ENCODE results near the gene PLEKHG4B. TPM values are rescaled to one million over a fixed set of nuclear protein-coding genes. Genes with fewer than 3 reads are reported as not detected.

The PLEKHG4B gene
- total and polyA plus RNA-seq, 2 of the 8 experiments (the other 6 are each of a cell fraction or from before 2014, with no cell fraction given): 31.1 to 43.6 TPM

GRCh38 chr5:140443-140829 lies 48.5 kb downstream of the PLEKHG4B start:
- Histone ChIP-seq H3K4me2 (ENCODE audit: insufficient read depth in 1 of 2, low read depth in 2 of 2, low read length in 2 of 2) (no peak overlapping the region), H2BK5ac (ENCODE audit: low read depth, low read length) (no peak overlapping the region), H3K56ac (replicated peaks; ENCODE audit: insufficient read length, low read depth, low read length) (no peak overlapping the region), H3K9ac (replicated peaks in 1 of 4; ENCODE audit: extremely low read depth in 1 of 4, low read depth in 3 of 4, low read length in 3 of 4) (no peak overlapping the region), H3K4me3 (ENCODE audit: extremely low read depth in 1 of 4, insufficient read depth in 2 of 4, low read depth in 3 of 4, low read length in 4 of 4) (no peak overlapping the region), H3K18ac (ENCODE audit: extremely low read depth, low read length) (no peak overlapping the region), H4K8ac (ENCODE audit: extremely low read depth, insufficient read depth, low read length) (no peak overlapping the region; the same call in 1 of the 2 replicates), H3K4ac (replicated peaks; ENCODE audit: insufficient read length, low read depth, low read length) (no peak overlapping the region), H3K14ac (ENCODE audit: insufficient read length) (no peak overlapping the region), H2BK15ac (ENCODE audit: low read length) (no peak overlapping the region), H3K23me2 (ENCODE audit: low read depth, low read length) (0 out of 2 replicates have a peak, but pooled peaks cover 3% of the 10 kb centered on the region), H3K79me2 (ENCODE audit: control insufficient read depth in 1 of 2, insufficient read depth in 2 of 2, low read length in 2 of 2) (peaks cover 0 to 19% of the 10 kb centered on the region in 2 experiments; a peak in 3 of 4 replicates), H3K9me3 (ENCODE audit: insufficient read depth in 2 of 2, low read depth in 1 of 2, low read length in 1 of 2) (peaks cover 0 to 4% of the 10 kb centered on the region in 2 experiments; a peak in 1 of 4 replicates), H2BK120ac (replicated peaks; ENCODE audit: low read depth, low read length) (no peak overlapping the region), H3K36me3 (ENCODE audit: control insufficient read depth in 2 of 4, insufficient read depth in 4 of 4, low read length in 3 of 4) (peaks cover 5 to 48% (median 28%) of the 10 kb centered on the region in 4 experiments; a peak in 7 of 8 replicates), H3K23ac (ENCODE audit: insufficient read length) (no peak overlapping the region), H3K79me1 (ENCODE audit: low read depth, low read length) (peaks cover 10% of the 10 kb centered on the region), H2AFZ (ENCODE audit: low read length) (no peak overlapping the region), H2BK20ac (ENCODE audit: low read length) (no peak overlapping the region), H3K27ac (ENCODE audit: low read depth, low read length) (no peak overlapping the region), H2AK5ac (ENCODE audit: low read depth, low read length) (no peak overlapping the region), H3K27me3 (replicated peaks in 1 of 4; ENCODE audit: control insufficient read depth in 3 of 4, extremely low read depth in 1 of 4, insufficient read depth in 3 of 4, low read length in 3 of 4) (no peaks in the 10 kb centered on the region), H2BK12ac (ENCODE audit: low read depth, low read length) (no peak overlapping the region), H3K4me1 (replicated peaks in 1 of 4; ENCODE audit: control insufficient read depth in 3 of 4, insufficient read depth in 4 of 4, low read length in 3 of 4) (peaks cover 0 to 6% (median 2%) of the 10 kb centered on the region in 4 experiments; a peak in 5 of 7 replicates), H4K5ac (ENCODE audit: insufficient read length, low read depth, low read length) (no peak overlapping the region), H4K20me1 (replicated peaks in 1 of 2; ENCODE audit: control insufficient read depth in 1 of 2, insufficient read depth in 2 of 2, low read length in 2 of 2) (peaks cover 8 to 17% of the 10 kb centered on the region in 2 experiments), H4K91ac (replicated peaks; ENCODE audit: insufficient read length, low read length) (no peak overlapping the region)
- DNase-seq (ENCODE audit: low read depth in 1 of 2, low spot score in 2 of 2): no peak
- POLR2A ChIA-PET (ENCODE audit: partially characterized antibody): interaction anchor here (0.6 kb wide), 1 partner anchor 11 kb away, joined by 3 read pairs; no protein-coding TSS in a partner anchor
- TF ChIP-seq MAFK (IDR thresholded peaks at IDR 0.05; ENCODE audit: low read depth, low read length) (no peak), JUND (IDR thresholded peaks at IDR 0.05; ENCODE audit: low read length) (no peak), SP4 (IDR thresholded peaks at IDR 0.05; ENCODE audit: low read length) (no peak), CHD2 (IDR thresholded peaks at IDR 0.05; ENCODE audit: low read length) (no peak), CHD1 (IDR thresholded peaks at IDR 0.05; ENCODE audit: low read depth, low read length) (no peak), TBP (IDR thresholded peaks at IDR 0.05; ENCODE audit: low read depth, low read length) (no peak), BCL11A (IDR thresholded peaks at IDR 0.05; ENCODE audit: low read depth in 2 of 2, low read length in 2 of 2) (no peak), SP2 (IDR thresholded peaks at IDR 0.05; ENCODE audit: low read length) (no peak), SAP30 (IDR thresholded peaks at IDR 0.05; ENCODE audit: insufficient read depth, insufficient replicate concordance, low read length) (no peak), EP300 (IDR thresholded peaks at IDR 0.05; ENCODE audit: borderline replicate concordance in 1 of 2, low read depth in 2 of 2, low read length in 2 of 2) (no peak), BACH1 (IDR thresholded peaks at IDR 0.05; ENCODE audit: low read length) (no peak), FOSL1 (IDR thresholded peaks at IDR 0.05; ENCODE audit: insufficient read depth, low read depth, low read length) (no peak)
- FAIRE-seq: no peak
- WGBS, 2 experiments (ENCODE audit: extremely low coverage in 1 of 2, insufficient coverage in 1 of 2, insufficient read length in 1 of 2, insufficient replicate concordance in 2 of 2, low coverage in 1 of 2, low lambda C conversion rate in 2 of 2, missing lambda C conversion rate in 1 of 2): 100% methylated on average over 1 of the region's 7 CpGs; no CpG with 5 or more reads in 1 of the 2 experiments
- CTCF ChIA-PET (ENCODE audit: partially characterized antibody): interaction anchor here (1.3 kb wide), 1 partner anchor 50 kb away, joined by 3 read pairs; no protein-coding TSS in a partner anchor
